Erythroblast (primary cell): Measurements from ENCODE around the gene TDP1.

Experiments used
- DNase-seq, 2 experiments: peaks; one replicate each; lab custom pipeline; 2025; lab: John Stamatoyannopoulos, UW
- GATA1 ChIP-seq: IDR thresholded peaks from 2 replicates; pipeline ENCODE4 v1.6.1; 2011; ENCODE audit warnings: low read depth, mild to moderate bottlenecking, control low read depth, low read length, moderate library complexity
- POLR2A ChIP-seq: IDR thresholded peaks from 2 replicates; pipeline ENCODE4 v1.6.1; 2011; ENCODE audit warnings: mild to moderate bottlenecking, low read length

Gene TDP1

GRCh38 chr14:89957376-89957775 is 1.6 kb downstream of the TDP1 start:
- DNase-seq = no peak
- TF ChIP-seq POLR2A (no peak), GATA1 (no peak)

GRCh38 chr14:89957791-89958190 is 2.1 kb downstream of the TDP1 start:
- TF ChIP-seq POLR2A = no peak
- no peak for TF ChIP-seq GATA1
- peak; percentile 5 to 10 for DNase-seq

GRCh38 chr14:89958966-89959365 is 3.2 kb downstream of the TDP1 start:
- DNase-seq = no peak
- no peak for TF ChIP-seq POLR2A
- no peak for TF ChIP-seq GATA1

- DNase-seq = no peak
- TF ChIP-seq GATA1 = no peak
- TF ChIP-seq POLR2A = no peak
Measured at GRCh38 chr14:89959853-89960445, 4.2 kb downstream of the TDP1 start.

GRCh38 chr14:89960914-89961313 is 5.2 kb downstream of the TDP1 start:
- TF ChIP-seq GATA1 (no peak), POLR2A (no peak)

GRCh38 chr14:89963288-89963978 is 7.7 kb downstream of the TDP1 start:
- TF ChIP-seq POLR2A (no peak), GATA1 (no peak)
- DNase-seq = no peak

More at GRCh38 chr14:89960914-89961313, 5.2 kb downstream of the TDP1 start:
- no peak for DNase-seq

GRCh38 chr14:89965839-89966238 is 10.1 kb downstream of the TDP1 start:
- TF ChIP-seq POLR2A (no peak), GATA1 (no peak)
- DNase-seq = no peak

GRCh38 chr14:89973234-89973823 is 17.6 kb downstream of the TDP1 start:
- peak; percentile 68 to 80 for DNase-seq
- no peak for TF ChIP-seq GATA1

GRCh38 chr14:89977668-89978067 is 21.9 kb downstream of the TDP1 start:
- TF ChIP-seq POLR2A (no peak), GATA1 (no peak)
- no peak for DNase-seq

GRCh38 chr14:89978656-89979055 is 22.9 kb downstream of the TDP1 start:
- no peak for TF ChIP-seq GATA1
- TF ChIP-seq POLR2A = no peak
- no peak for DNase-seq

- TF ChIP-seq POLR2A (no peak), GATA1 (no peak)
- no peak for DNase-seq
Measured at GRCh38 chr14:89983375-89983774, 27.6 kb downstream of the TDP1 start.

- TF ChIP-seq POLR2A (no peak), GATA1 (no peak)
- no peak for DNase-seq
Measured at GRCh38 chr14:89986462-89987160, 30.9 kb downstream of the TDP1 start.

GRCh38 chr14:89987161-89987475 is 31.4 kb downstream of the TDP1 start:
- DNase-seq = no peak
- TF ChIP-seq GATA1 (no peak), POLR2A (no peak)

GRCh38 chr14:89988787-89989186 is 33.1 kb downstream of the TDP1 start:
- TF ChIP-seq POLR2A (no peak), GATA1 (no peak)
- no peak for DNase-seq

- DNase-seq = no peak
- no peak for TF ChIP-seq GATA1
- TF ChIP-seq POLR2A = no peak
Measured at GRCh38 chr14:89990218-89990617, 34.5 kb downstream of the TDP1 start.
